SK-MEL-5 (cell line): ENCODE measurements around the gene SPATA7. TPM values are rescaled to one million over a fixed set of nuclear protein-coding genes. Genes with fewer than 3 reads are reported as not detected.
"Not testable (repeated sequence)": the region's sequence is repeated elsewhere in the genome, so short reads cannot be mapped to it uniquely, and the experiment has no call there.

ENCODE experiments used
- DNase-seq: peaks from one replicate; pipeline ENCODE4 v3.0.0-alpha.2; 2016; ENCODE audit warnings: low read depth, low spot score
- in situ Hi-C: cut with HindIII; loops from 2 replicates; pipeline ENCODE4 v1.10.0; 2016; ENCODE audit warnings: low sequenced_read_pairs, high pct_unique_total_duplicates, low pct_unique_long_range_greater_than_20kb
- polyA plus RNA-seq, 2 experiments: library from polyadenylated mRNA; depleted of rRNA; stranded (reverse); fragments of >200 nt; gene quantifications; 2 replicates each; pipeline ENCODE4 v1.2.3, GENCODE V29; 2015
- total RNA-seq: library from RNA; depleted of rRNA; stranded (reverse); fragments of >200 nt; shearing (Covaris generic); gene quantifications from 2 replicates; pipeline ENCODE4 v1.2.3, GENCODE V29; 2014; rRNA removed

SPATA7 gene, protein sequence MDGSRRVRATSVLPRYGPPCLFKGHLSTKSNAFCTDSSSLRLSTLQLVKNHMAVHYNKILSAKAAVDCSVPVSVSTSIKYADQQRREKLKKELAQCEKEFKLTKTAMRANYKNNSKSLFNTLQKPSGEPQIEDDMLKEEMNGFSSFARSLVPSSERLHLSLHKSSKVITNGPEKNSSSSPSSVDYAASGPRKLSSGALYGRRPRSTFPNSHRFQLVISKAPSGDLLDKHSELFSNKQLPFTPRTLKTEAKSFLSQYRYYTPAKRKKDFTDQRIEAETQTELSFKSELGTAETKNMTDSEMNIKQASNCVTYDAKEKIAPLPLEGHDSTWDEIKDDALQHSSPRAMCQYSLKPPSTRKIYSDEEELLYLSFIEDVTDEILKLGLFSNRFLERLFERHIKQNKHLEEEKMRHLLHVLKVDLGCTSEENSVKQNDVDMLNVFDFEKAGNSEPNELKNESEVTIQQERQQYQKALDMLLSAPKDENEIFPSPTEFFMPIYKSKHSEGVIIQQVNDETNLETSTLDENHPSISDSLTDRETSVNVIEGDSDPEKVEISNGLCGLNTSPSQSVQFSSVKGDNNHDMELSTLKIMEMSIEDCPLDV
- total RNA-seq: 8.5 and 12.2 TPM in 2 replicates
- 2.4 and 5.1 TPM in 2 replicates for polyA plus RNA-seq (2015; cell fraction: cytosol; rRNA removed)
- 16.3 and 22.1 TPM in 2 replicates for polyA plus RNA-seq (2015; cell fraction: nucleus; rRNA removed)

GRCh38 chr14:88385212-88386101 is at the start of gene SPATA7:
Gene SPATA7 (plus strand): TSS chr14:88385657. CDS start chr14:88385819, 162 bp downstream.
- in situ Hi-C loops: no loop called here
- DNase-seq: peak; percentile 87

GRCh38 chr14:88340357-88340756 is 45.1 kb upstream of the SPATA7 start:
- DNase-seq: no peak
- in situ Hi-C loops: no loop called here

DNA sequence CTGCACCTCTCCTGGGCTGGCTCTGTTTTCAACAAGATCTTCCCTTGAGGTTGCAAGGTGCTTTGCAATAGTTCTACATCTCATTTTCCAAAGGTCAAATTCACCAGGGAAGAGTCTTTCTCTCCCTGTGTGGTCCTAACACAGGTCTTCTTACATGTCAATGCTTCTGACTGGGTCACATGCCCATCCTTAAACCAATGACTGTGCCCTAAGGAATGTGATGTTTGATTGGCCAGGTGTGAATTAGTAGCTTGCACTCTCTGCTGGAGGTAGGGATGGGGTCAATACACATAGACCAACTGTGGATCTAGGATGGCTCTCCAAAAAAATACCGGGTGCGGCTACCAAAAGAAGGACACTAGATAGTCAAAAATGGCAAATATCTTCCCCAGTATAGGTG is 42.5 kb upstream of the SPATA7 start:
- no peak for DNase-seq
- in situ Hi-C loops: no loop called here

DNA sequence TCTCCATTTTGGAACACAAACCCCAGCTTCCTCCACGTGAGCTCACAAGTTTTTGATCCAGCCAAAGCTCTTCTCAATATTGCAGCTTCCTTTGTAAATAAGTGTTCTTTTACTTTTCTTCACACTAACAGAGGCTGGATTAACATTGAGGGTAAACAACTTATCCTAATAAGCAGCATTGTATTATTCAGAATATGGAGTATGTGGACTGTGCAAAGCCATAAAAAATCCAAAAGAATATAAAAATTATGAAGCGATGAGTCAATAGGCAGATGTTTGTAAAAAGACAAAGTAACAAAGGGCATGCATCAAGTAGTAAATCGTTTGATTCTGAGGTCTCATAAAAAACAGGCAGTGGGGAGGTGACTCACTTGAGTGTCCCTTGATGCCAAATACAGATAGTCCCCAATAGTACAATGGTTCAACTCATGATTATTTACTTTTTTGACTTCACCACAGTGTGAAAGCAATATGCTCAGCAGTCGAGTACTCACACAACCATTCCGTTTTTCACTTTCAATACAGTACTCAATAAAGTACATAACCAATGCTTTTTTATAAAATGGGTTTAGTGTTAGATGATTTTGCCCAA is 39.3 kb upstream of the SPATA7 start:
- peak; percentile 16 for DNase-seq
- in situ Hi-C loops: no loop called here

DNA sequence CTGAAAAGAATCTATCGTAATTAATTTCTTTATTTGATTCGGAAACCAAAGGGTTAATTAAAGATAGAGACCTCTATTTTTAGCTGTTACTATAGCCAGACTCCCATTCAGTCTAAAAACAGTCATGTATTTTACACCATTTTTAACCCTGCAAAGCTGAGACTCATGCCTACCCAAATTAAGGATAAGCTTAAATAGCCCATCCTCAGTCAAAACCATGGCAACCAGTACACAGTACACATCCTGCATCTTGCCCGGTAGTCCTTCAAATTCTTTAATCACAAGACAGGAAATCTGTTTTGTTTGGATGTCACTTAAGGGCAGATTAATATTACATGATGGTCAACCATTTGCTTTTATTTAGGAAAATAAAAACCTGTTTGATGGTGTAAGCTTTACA is 36.9 kb upstream of the SPATA7 start:
- no peak for DNase-seq
- in situ Hi-C loops: no loop called here

DNA sequence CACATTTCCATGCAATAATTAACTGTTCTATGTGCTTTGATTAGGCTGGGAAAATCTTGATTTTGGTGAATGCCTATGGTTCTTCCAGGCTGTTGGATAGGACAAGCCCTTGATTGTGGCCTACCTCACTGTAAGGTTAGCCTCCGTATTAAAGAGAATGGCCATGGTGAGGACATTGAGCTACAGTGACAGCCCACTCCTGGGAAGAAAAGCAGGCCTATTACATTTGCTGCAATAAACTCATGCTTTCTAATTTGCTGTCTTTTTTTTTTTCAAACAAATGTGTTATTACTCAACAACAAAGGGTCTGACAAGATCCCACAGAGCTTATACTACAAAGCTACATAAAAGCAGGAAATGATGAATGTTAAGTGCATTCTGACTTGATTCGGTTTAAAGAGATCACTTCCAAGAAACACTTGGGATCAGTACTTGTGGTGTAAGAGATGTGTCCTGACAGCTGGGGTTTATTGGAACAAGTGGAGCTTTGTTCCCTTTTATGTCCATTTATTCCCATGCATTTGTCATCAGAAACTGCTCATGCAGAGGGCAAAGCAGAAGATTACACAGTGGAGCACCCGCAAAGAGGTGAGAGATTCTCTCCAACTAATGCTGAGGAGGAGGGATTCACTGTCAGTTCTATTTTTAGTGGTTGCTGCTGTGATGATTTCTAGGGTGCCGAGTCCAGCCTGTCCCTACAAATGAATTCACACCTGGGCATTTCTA is 33.3 kb upstream of the SPATA7 start:
- DNase-seq: peak; percentile 55
- in situ Hi-C loops: no loop called here

DNA sequence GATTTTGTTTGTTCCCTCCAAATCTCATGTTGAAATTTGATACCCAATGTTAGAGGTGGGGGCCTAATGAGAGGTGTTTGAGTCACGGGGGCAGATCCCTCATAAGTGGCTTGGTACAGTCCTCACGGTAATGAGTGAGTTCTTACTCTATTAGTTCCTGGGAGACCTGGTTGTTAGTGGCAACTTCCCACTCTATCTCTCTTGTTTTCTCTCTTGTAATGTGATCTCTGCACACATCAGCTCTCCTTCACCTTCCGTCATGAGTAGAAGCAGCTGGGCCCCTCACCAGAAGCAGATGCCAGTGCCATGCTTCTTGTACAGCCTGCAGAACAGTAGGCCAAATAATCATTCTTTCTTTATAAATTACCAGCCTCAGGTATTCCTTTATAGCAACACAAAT is 32.8 kb upstream of the SPATA7 start:
- no peak for DNase-seq
- in situ Hi-C loops: no loop called here

- no peak for DNase-seq
- in situ Hi-C loops: no loop called here
These were observed 31.1 kb upstream of the SPATA7 start for GRCh38 chr14:88354358-88354757.

DNA sequence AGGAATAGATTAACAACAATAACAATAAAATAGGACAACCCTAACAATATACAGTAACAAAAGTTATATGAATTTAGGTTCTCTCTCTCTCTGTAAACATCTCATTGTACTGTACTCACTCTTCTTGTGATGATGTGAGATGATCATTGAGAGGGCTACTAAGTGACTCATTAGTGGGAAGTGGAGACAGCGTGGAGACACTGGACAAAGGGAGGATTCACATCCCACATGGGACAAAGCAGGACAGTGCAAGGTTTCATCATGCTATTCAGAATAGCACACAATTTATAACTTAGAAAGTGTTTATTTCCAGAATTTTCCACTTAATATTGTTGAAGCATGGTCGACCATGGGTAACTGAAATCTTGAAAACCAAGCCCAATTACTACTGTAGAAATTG is 26.0 kb upstream of the SPATA7 start:
- in situ Hi-C loops: no loop called here
- no peak for DNase-seq

DNA sequence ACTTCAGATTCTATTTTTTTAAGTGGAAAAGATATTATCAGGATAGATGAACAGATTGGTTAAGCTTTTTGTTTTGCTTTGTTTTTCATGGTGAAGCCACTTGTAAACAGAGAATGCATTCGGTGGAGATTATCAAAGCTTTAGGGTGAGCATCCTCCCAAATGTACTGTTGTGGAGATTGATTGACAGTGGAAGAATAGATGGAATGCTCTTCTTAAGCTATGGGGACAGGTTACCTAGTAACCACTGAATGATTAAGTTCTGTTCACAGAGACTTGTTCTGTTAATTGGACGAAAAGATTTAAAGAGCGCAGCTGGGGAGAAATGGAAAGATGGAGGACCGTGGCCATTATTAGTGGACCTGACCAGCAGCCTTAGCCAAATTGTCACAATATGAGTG is 21.8 kb upstream of the SPATA7 start:
- no peak for DNase-seq
- in situ Hi-C loops: no loop called here

- in situ Hi-C loops: no loop called here
- no peak for DNase-seq
These were observed 20.6 kb upstream of the SPATA7 start for GRCh38 chr14:88364710-88365413.

DNA sequence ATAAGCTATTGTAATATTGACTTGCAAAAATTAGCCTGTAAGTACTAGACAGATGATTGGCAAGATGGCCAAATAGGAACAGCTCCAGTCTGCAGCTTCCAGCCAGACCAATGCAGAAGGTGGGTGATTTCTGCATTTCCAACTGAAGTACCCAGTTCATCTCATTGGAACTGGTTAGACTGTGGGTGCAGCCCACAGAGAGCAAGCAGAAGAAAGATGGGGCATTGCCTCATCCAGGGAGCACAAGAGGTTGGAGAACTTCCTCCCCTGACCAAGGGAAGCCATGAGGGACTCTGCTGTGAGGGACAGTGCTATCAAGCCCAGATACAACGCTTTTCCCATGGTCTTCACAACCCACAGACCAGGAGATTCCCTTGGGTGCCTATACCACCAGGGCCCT is 16.0 kb upstream of the SPATA7 start:
- in situ Hi-C loops: no loop called here

GRCh38 chr14:88379706-88380343 is 5.6 kb upstream of the SPATA7 start:
- no peak for DNase-seq
- in situ Hi-C loops: no loop called here

More for the DNA sequence above, 16.0 kb upstream of the SPATA7 start:
- DNase-seq: no peak

DNA sequence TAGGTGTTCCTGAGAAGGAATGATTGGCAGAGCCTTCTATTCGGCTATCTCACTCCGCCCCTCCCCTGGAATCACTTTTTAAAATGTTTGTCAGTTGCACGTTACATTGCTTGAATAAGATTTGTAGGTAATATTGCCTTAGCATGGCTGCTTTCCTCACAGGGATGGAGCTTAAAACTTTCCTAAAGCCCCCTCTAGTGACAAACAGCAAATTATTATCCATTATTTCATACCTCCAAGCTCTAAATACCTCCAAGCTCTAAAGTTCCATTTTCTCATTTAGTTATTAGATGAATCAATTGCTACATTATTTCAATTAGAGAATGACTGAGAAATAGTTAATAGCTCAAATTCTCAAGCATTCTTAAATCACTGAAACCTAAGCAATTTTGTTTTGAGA is 5.1 kb upstream of the SPATA7 start:
- DNase-seq: peak; percentile 26
- in situ Hi-C loops: no loop called here

DNA sequence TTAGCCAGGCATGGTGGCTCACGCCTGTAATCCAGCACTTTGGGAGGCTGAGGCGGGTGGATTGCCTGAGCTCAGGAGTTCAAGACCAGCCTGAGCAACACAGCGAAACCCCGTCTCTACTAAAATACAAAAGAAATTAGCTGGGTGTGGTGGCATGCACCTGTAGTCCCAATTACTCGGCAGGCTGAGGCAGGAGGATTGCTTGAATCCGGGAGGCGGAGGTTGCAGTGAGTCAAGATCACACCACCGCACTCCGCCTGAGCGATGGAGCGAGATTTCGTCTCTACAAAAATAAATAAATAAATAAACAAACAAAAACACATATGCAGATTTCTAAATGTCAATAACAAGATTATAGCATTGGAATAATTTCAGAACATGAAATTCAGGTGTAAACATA is 3.8 kb upstream of the SPATA7 start:
- DNase-seq, in situ Hi-C loops: not testable (repeated sequence)

GRCh38 chr14:88384718-88385117 is 739 bp upstream of the SPATA7 start:
- DNase-seq: peak; percentile 13
- in situ Hi-C loops: no loop called here
